ENCODE measurements around the gene MAGEL2.
"Not testable (repeated sequence)": the region's sequence is repeated elsewhere in the genome, so short reads cannot be mapped to it uniquely, and the experiment has no call there.

MAGEL2 gene

DNA sequence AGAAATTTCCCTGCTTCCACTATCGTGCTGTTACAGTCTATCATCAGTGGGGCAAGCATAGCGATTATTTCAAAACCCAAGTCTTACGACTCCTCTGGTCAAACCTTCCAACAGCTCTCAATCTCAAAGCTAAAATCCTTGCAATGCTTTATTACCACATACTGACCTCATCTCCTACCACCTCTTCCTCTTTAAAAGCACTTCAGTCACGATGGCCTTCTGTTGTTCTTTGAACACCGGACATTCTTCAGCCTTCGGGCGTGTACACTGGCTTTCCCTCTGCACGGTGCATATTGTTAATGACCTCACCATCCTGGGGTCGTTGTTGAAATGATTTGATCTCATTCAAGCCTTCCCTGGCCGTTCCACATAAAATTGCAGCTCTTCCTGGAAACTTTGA is 31.1 kb downstream of the MAGEL2 start:
- DNase-seq (ENCODE audit: low read depth in 2 of 3, low spot score in 2 of 3): no peak

- no peak for DNase-seq (ENCODE audit: low read depth in 2 of 3, low spot score in 2 of 3)
These were observed 41.4 kb downstream of the MAGEL2 start for GRCh38 chr15:23606226-23606625.

- DNase-seq (ENCODE audit: low read depth in 2 of 3, low spot score in 2 of 3): no peak
These were observed 45.5 kb downstream of the MAGEL2 start for GRCh38 chr15:23602124-23602523.

- DNase-seq (ENCODE audit: low read depth in 2 of 3, low spot score in 2 of 3): no peak
These were observed 48.6 kb downstream of the MAGEL2 start for GRCh38 chr15:23599053-23599452.

DNA sequence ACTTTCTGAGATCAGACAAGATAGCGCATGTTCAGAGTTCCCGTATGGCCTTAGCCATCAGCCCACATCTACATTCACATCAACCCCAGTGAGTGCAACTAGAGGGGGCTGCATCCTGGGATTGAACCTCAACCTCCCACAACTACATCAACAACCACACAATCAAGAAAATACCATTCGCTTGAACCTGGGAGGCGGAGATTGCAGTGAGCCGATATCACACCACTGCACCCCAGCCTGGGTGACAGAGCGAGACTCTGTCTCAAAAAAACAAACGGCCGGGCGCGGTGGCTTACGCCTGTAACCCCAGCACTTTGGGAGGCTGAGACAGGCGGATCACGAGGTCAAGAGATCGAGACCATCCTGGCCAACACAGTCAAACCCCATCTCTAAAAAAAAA is 50.4 kb downstream of the MAGEL2 start:
- not testable (repeated sequence) for DNase-seq (ENCODE audit: low read depth in 2 of 3, low spot score in 2 of 3)

DNA sequence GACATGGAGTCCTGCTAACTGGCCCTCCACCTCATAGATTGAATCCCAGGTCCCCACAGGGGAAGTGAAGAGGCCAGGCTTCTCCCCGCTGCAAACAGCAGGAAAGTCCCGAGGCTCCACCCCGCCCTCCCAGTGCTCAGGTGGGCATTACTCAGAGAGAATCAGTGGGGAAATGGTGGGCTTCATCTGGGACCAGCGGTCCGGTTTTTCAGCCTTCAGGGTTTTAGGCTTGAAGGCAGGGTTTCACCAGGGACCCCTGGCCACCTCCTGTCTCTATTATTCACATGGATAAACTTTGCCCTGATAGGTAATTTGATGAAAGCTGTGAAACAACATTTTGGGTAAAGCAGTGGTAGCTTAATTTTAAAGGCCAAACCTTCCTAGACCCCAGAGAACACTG is 50.9 kb downstream of the MAGEL2 start:
- DNase-seq (ENCODE audit: low read depth in 2 of 3, low spot score in 2 of 3): no peak

DNA sequence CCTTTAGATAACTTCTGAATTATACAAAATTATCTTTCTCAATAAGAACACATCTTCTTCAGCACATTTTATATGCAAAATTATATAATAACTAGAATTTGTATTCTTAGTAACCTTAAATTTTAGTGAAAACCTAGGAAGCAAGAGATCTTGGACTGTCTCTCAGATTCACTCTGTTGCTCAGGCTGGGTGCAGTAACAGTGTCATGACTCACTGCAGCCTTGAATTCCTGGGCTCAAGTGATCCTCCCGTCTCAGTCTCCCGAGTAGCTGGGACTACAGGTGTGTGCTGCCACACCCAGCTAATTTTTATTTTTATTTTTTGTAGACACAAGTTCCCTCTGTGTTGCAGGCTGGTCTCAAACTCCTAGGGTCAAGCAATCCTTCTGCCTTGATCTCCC is 52.3 kb downstream of the MAGEL2 start:
- no peak for DNase-seq (ENCODE audit: low read depth in 2 of 3, low spot score in 2 of 3)

DNA sequence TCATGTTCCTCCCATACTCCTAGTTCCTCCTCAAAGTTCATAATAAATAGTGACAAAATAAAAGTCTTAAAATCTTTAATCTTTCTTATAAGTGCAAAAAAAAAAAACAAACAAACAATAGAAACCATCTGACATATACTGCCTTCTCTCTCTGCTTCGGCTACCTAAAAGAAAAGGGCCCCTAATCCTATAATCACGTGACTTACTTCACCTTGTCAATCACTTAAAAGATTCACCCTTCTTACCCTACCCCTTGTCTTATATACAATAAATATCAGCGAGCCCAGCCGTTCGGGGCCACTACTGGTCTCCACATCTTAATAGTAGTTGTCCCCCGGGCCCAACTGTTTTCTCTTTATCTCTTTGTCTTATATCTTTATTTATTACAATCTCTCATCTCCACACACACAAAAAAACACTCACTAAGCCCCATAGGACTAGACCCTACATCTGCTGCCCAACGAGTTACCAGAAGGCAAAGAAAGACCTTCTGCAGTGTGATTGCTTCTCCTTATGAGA is 53.4 kb downstream of the MAGEL2 start:
- no peak for DNase-seq (ENCODE audit: low read depth in 2 of 3, low spot score in 2 of 3)
